Neural progenitor cell (in vitro differentiated cells): Measurements from ENCODE around the gene KAT7. TPM values are rescaled to one million over a fixed set of nuclear protein-coding genes. Genes with fewer than 3 reads are reported as not detected.
"Not testable (repeated sequence)": the region's sequence is repeated elsewhere in the genome, so short reads cannot be mapped to it uniquely, and the experiment has no call there.

Experiments
- DNase-seq: peaks from one replicate; pipeline ENCODE4 v3.0.0-alpha.2; 2016; ENCODE audit warnings: low spot score
- H2AFZ ChIP-seq: fragments of 200-600 bp; sonication (generic); replicated peaks from 2 replicates; pipeline ENCODE4 v1.6.1; 2016; ENCODE audit warnings: antibody characterized with exemption
- H3F3A ChIP-seq: fragments of 200-600 bp; sonication (generic); 2 replicates; pipeline ENCODE4 v1.6.1; 2016; ENCODE audit warnings: antibody characterized with exemption, low read depth
- H3K27ac ChIP-seq: fragments of 200-600 bp; sonication (generic); 2 replicates; pipeline ENCODE4 v1.5.1; 2016; ENCODE audit warnings: mild to moderate bottlenecking
- H3K27me3 ChIP-seq: fragments of 200-600 bp; sonication (generic); 2 replicates; pipeline ENCODE4 v1.6.1; 2016; ENCODE audit warnings: mild to moderate bottlenecking, moderate library complexity
- H3K36me3 ChIP-seq: fragments of 200-600 bp; sonication (generic); 2 replicates; pipeline ENCODE4 v1.5.1; 2016
- H3K4me1 ChIP-seq: fragments of 200-600 bp; sonication (generic); 2 replicates; pipeline ENCODE4 v1.6.1; 2016; ENCODE audit warnings: mixed run types
- H3K4me2 ChIP-seq: fragments of 200-600 bp; sonication (generic); 2 replicates; pipeline ENCODE4 v1.6.1; 2016
- H3K4me3 ChIP-seq: fragments of 200-600 bp; sonication (generic); 2 replicates; pipeline ENCODE4 v1.5.1; 2016
- H3K79me2 ChIP-seq: fragments of 200-600 bp; sonication (generic); 2 replicates; pipeline ENCODE4 v1.6.1; 2016; ENCODE audit warnings: low read depth
- H3K9ac ChIP-seq: fragments of 200-600 bp; sonication (generic); 2 replicates; pipeline ENCODE4 v1.6.1; 2016
- H3K9me3 ChIP-seq: fragments of 200-600 bp; sonication (generic); 2 replicates; pipeline ENCODE4 v1.5.1; 2016; ENCODE audit warnings: low read depth
- H4K20me1 ChIP-seq: fragments of 200-600 bp; sonication (generic); 2 replicates; pipeline ENCODE4 v1.6.1; 2016; ENCODE audit warnings: low read depth
- H3K27ac Mint-ChIP-seq: 3 replicates; pipeline ENCODE4 v1.8.0; 2021; ENCODE audit warnings: mixed read lengths
- H3K27me3 Mint-ChIP-seq: 2 replicates; pipeline ENCODE4 v1.8.0; 2022; ENCODE audit warnings: low read depth, mild to moderate bottlenecking, inconsistent platforms, moderate library complexity, mixed read lengths; ENCODE audit not compliant: insufficient read depth
- H3K36me3 Mint-ChIP-seq: 3 replicates; pipeline ENCODE4 v1.8.0; 2021; ENCODE audit warnings: mixed read lengths
- H3K4me1 Mint-ChIP-seq: 3 replicates; pipeline ENCODE4 v1.8.0; 2021; ENCODE audit warnings: mixed read lengths
- H3K4me3 Mint-ChIP-seq: 3 replicates; pipeline ENCODE4 v1.8.0; 2021; ENCODE audit warnings: mild to moderate bottlenecking, moderate library complexity, mixed read lengths
- H3K9me3 Mint-ChIP-seq: 3 replicates; pipeline ENCODE4 v1.8.0; 2020; ENCODE audit warnings: mixed read lengths
- CTCF ChIP-seq: fragments of 200-600 bp; sonication (generic); IDR thresholded peaks from 2 replicates; pipeline ENCODE4 v1.5.1; 2017; ENCODE audit warnings: antibody characterized with exemption, mild to moderate bottlenecking
- EZH2 ChIP-seq: fragments of 200-600 bp; sonication (generic); IDR thresholded peaks from 2 replicates; pipeline ENCODE4 v1.6.1; 2017; ENCODE audit warnings: antibody characterized with exemption, mild to moderate bottlenecking, moderate library complexity
- EZH2phosphoT487 ChIP-seq: fragments of 200-600 bp; sonication (generic); IDR thresholded peaks from 2 replicates; pipeline ENCODE4 v1.6.1; 2017; ENCODE audit warnings: antibody characterized with exemption
- total RNA-seq: library from RNA; depleted of rRNA; stranded (reverse); fragments of >200 nt; gene quantifications from 2 replicates; pipeline ENCODE4 v1.2.3, GENCODE V29; 2015; ENCODE audit warnings: low replicate concordance

KAT7 gene
- total RNA-seq, 1 donor from 2014 or later, result 139 TPM

DNA sequence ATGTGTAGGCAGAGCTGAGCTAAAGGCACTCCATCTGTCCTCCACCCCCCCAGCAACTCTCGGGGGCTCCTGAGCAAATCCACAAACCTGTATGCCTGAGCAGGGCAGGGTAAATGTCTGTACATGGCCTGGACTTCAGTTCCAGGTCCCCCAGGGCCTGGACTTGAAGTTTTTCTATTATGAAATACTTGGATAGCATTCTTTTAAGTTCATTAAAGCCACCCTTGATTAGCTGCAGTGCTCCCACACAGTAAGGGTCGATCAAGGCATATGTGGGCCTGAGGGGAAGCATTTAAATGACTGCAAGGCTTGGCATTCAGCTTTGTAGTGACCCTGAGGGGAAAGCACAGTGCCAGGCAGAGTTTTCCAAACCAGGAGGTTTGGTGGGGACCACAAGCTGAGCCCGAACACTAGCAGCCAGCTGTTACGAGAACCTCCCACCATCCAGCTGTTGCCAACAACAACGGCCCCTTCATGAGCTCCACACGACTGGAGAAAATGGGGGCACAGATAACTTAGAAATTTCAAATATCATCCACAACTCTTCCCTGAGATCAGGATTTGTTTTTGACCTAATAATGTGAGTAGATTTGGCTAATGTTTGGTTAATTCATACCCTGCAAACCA lies 31.2 kb upstream of the KAT7 start:
- no peak overlapping the region for H3K27ac Mint-ChIP-seq
- H3K36me3 Mint-ChIP-seq, result peaks cover 3% of the 10 kb centered on the region
- Histone ChIP-seq H3K36me3 (no peaks in the 10 kb centered on the region), H3K27me3 (no peaks in the 10 kb centered on the region), H3K4me1 (peaks cover 7% of the 10 kb centered on the region), H3K4me2 (no peak overlapping the region), H3K79me2 (peaks cover 100% of the 10 kb centered on the region), H3K9me3 (no peaks in the 10 kb centered on the region), H3K9ac (no peak overlapping the region), H3K4me3 (no peak overlapping the region), H3F3A (no peaks in the 10 kb centered on the region), H3K27ac (no peak overlapping the region), H2AFZ (no peak overlapping the region), H4K20me1 (peaks cover 89% of the 10 kb centered on the region)
- H3K27me3 Mint-ChIP-seq, result no peaks in the 10 kb centered on the region
- no peaks in the 10 kb centered on the region for H3K9me3 Mint-ChIP-seq
- peaks cover 26% of the 10 kb centered on the region for H3K4me1 Mint-ChIP-seq
- H3K4me3 Mint-ChIP-seq, result no peak overlapping the region
- TF ChIP-seq EZH2 (no peak), EZH2phosphoT487 (no peak), CTCF (no peak)
- no peak for DNase-seq

DNA sequence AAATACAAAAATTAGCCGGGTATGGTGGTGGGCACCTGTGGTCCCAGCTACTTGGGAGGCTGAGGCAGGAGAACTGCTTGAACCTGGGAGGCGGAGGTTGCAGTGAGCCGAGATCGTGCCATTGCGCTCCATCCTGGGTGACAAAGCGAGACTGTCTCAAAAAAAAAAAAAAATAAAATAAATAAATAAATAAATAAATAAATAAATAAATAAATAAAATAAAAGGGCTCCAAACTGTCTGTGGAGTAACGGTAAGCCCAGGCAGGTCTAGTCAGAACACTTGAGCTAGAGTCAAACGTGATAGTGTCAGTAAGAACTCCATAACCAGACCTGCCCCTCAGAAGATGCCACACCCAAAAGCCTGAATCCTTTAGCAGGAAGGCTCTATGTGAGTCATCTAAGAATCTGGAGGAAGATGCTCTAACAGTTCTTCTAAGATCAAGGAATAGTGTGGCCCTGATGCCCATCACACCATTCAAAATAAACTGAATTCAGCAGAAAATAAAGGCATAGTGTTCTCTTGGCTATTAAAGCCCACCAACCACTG lies 29.9 kb upstream of the KAT7 start:
- not testable (repeated sequence) for H3K27me3 ChIP-seq, H3K9me3 ChIP-seq, H3K36me3 Mint-ChIP-seq, H3K4me3 Mint-ChIP-seq, H3K27me3 Mint-ChIP-seq, H3K27ac ChIP-seq, H3K4me3 ChIP-seq, H3K4me2 ChIP-seq, H3K36me3 ChIP-seq, H3K9me3 Mint-ChIP-seq, H3K9ac ChIP-seq, H2AFZ ChIP-seq, DNase-seq, H3F3A ChIP-seq, H3K27ac Mint-ChIP-seq
- Histone ChIP-seq H3K4me1 (peaks cover 11% of the 10 kb centered on the region), H3K79me2 (peaks cover 100% of the 10 kb centered on the region), H4K20me1 (peaks cover 94% of the 10 kb centered on the region)
- H3K4me1 Mint-ChIP-seq, result peaks cover 35% of the 10 kb centered on the region

GRCh38 chr17:49759203-49759602 lies 29.3 kb upstream of the KAT7 start:
- Mint-ChIP-seq H3K4me3 (no peak overlapping the region), H3K36me3 (peaks cover 3% of the 10 kb centered on the region), H3K4me1 (peaks cover 36% of the 10 kb centered on the region), H3K27ac (no peak overlapping the region), H3K9me3 (no peaks in the 10 kb centered on the region), H3K27me3 (no peaks in the 10 kb centered on the region)
- Histone ChIP-seq H3K27me3 (no peaks in the 10 kb centered on the region), H3K36me3 (no peaks in the 10 kb centered on the region), H2AFZ (no peak overlapping the region), H3K9me3 (no peaks in the 10 kb centered on the region), H3K79me2 (peaks cover 95% of the 10 kb centered on the region), H3K4me1 (peaks cover 11% of the 10 kb centered on the region), H3F3A (no peaks in the 10 kb centered on the region), H4K20me1 (peaks cover 90% of the 10 kb centered on the region), H3K9ac (peak overlapping the region; percentile 25), H3K27ac (no peak overlapping the region), H3K4me3 (no peak overlapping the region), H3K4me2 (no peak overlapping the region)
- TF ChIP-seq EZH2 (no peak), CTCF (no peak), EZH2phosphoT487 (no peak)
- DNase-seq, result no peak

DNA sequence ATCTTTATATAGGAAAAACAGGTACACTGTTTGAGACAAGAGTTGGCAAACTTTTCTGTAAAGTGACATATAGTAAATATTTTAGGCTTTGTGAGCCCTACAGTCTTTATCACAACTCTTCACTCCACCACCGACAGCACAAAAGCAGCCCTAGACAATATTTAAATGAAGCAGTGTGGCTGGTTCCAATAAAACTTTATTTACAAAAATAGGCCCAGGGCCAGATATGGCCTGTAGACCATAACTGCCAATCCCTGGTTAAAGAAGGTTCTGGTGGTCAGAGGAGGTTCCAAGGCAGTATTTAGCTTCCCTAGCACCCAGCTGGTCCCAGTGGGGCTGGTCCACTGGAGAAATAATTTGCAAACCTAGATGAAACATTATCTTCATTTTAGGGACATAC lies 28.2 kb upstream of the KAT7 start:
- Histone ChIP-seq H3K27ac (no peak overlapping the region), H3F3A (peaks cover 4% of the 10 kb centered on the region), H2AFZ (no peak overlapping the region), H3K4me1 (peaks cover 16% of the 10 kb centered on the region), H3K4me3 (no peak overlapping the region), H3K36me3 (no peaks in the 10 kb centered on the region), H3K27me3 (peaks cover 3% of the 10 kb centered on the region), H3K9ac (no peak overlapping the region), H3K4me2 (no peak overlapping the region), H3K79me2 (peaks cover 85% of the 10 kb centered on the region), H3K9me3 (no peaks in the 10 kb centered on the region), H4K20me1 (peaks cover 80% of the 10 kb centered on the region)
- DNase-seq, result no peak
- Mint-ChIP-seq H3K36me3 (peaks cover 3% of the 10 kb centered on the region), H3K4me3 (no peak overlapping the region), H3K27ac (no peak overlapping the region), H3K9me3 (no peaks in the 10 kb centered on the region), H3K27me3 (peaks cover 5% of the 10 kb centered on the region), H3K4me1 (peaks cover 39% of the 10 kb centered on the region)
- TF ChIP-seq EZH2phosphoT487 (no peak), CTCF (no peak), EZH2 (no peak)
